Uterus (tissue), 4 donors: Measurements from ENCODE around the gene CDK5RAP3. TPM values are rescaled to one million over a fixed set of nuclear protein-coding genes. Genes with fewer than 3 reads are reported as not detected.
A peak's percentile ranks its signal among the peaks of the same experiment; 100 is the strongest.

Experiments used
- DNase-seq, 2 donors: peaks; one replicate each; pipeline ENCODE4 v3.0.0-alpha.2; 2019 to 2020
- H3K27ac ChIP-seq, 2 donors: fragments of 200-600 bp; sonication (generic); 1 replicate in 1 of 2; 2 replicates in 1 of 2; pipeline ENCODE4 v1.5.1; 2016 to 2018
- H3K27me3 ChIP-seq, 2 donors: fragments of 200-600 bp; sonication (generic); one replicate each; pipeline ENCODE4 v1.5.1; 2018 to 2019; ENCODE audit warnings: control low read depth in 1 of 2
- H3K36me3 ChIP-seq, 2 donors: fragments of 200-600 bp; sonication (generic); one replicate each; pipeline ENCODE4 v1.5.1; 2019; ENCODE audit warnings: control low read depth in 1 of 2
- H3K4me1 ChIP-seq, 2 donors: fragments of 200-600 bp; sonication (generic); one replicate each; pipeline ENCODE4 v1.5.1; 2018 to 2019; ENCODE audit warnings: control low read depth in 1 of 2
- H3K4me3 ChIP-seq, 2 donors: fragments of 200-600 bp; sonication (generic); 1 replicate in 1 of 2; 2 replicates in 1 of 2; pipeline ENCODE4 v1.5.1; 2018 to 2019; ENCODE audit warnings: mild to moderate bottlenecking in 1 of 2
- H3K9me3 ChIP-seq, 2 donors: fragments of 200-600 bp; sonication (generic); one replicate each; pipeline ENCODE4 v1.5.1; 2019; ENCODE audit warnings: control low read depth in 1 of 2
- POLR2A ChIP-seq, 2 donors: fragments of 450-650 bp; IDR thresholded peaks; one replicate each; pipeline ENCODE4 v1.6.1; 2016; ENCODE audit warnings: antibody characterized with exemption in 2 of 2, mild to moderate bottlenecking in 1 of 2, moderate library complexity in 1 of 2
- intact Hi-C: fragments of 100-400 bp; cut with DNase I; formaldehyde crosslinking; loops from one replicate; pipeline ENCODE4 v1.15.1; 2023; ENCODE audit warnings: low total_unique reads
- total RNA-seq, 4 donors: library from RNA; depleted of rRNA in 3 of 4; stranded (reverse); fragments of >200 nt in 3 of 4; gene quantifications; one replicate each; pipeline versions ENCODE4 v1.1.0 to v1.2.4, GENCODE V29; 2014 to 2023
- TF ChIP-seq, protein P1 (sequence below), 4 experiments: fragments of 200-600 bp in 2 of 4; fragments of 450-650 bp in 2 of 4; sonication (generic) in 2 of 4; IDR thresholded peaks; one replicate each; pipeline ENCODE4 v1.5.1; 2016 to 2019; ENCODE audit warnings: antibody characterized with exemption in 4 of 4, mild to moderate bottlenecking in 2 of 4, moderate library complexity in 1 of 4
- donor health status: DM: yes; HTN: yes; CAD: no.

CDK5RAP3 gene
- total RNA-seq, 4 donors from 2014 or later: 118 to 180 (median 146) TPM

DNA sequence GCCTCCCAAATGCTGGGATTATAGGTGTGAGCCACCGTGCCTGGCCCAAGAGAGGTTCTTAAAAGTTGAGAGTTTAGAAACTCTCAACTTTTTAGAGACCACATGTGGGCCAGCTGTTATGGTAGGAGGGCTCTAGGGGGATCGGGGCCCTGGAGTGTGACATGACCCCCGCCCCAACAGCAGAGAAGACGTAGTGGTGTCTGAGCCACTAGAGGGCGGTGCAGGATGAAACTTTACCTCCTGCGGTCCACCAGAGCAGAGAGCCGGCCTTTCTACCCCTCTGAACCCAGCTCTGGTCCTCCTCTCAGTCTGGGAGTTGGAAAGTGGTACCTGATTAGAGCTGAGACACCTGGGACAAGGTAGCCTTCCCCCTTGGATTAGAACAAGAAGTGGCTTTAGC is 7.4 kb downstream of the CDK5RAP3 start:
- Histone ChIP-seq H3K36me3 (no peaks in the 10 kb centered on the region), H3K27ac (no peak overlapping the region), H3K4me1 (no peaks in the 10 kb centered on the region), H3K4me3 (no peak overlapping the region), H3K9me3 (no peaks in the 10 kb centered on the region), H3K27me3 (no peaks in the 10 kb centered on the region)
- peak; percentile 36 to 45 for DNase-seq
- intact Hi-C loops: no loop called here
- no peak for TF ChIP-seq POLR2A (IDR thresholded peaks at IDR 0.05)
- TF ChIP-seq, protein P1, sequence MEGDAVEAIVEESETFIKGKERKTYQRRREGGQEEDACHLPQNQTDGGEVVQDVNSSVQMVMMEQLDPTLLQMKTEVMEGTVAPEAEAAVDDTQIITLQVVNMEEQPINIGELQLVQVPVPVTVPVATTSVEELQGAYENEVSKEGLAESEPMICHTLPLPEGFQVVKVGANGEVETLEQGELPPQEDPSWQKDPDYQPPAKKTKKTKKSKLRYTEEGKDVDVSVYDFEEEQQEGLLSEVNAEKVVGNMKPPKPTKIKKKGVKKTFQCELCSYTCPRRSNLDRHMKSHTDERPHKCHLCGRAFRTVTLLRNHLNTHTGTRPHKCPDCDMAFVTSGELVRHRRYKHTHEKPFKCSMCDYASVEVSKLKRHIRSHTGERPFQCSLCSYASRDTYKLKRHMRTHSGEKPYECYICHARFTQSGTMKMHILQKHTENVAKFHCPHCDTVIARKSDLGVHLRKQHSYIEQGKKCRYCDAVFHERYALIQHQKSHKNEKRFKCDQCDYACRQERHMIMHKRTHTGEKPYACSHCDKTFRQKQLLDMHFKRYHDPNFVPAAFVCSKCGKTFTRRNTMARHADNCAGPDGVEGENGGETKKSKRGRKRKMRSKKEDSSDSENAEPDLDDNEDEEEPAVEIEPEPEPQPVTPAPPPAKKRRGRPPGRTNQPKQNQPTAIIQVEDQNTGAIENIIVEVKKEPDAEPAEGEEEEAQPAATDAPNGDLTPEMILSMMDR (IDR thresholded peaks at IDR 0.05): peak; percentile 43 to 62 (median 48)

DNA sequence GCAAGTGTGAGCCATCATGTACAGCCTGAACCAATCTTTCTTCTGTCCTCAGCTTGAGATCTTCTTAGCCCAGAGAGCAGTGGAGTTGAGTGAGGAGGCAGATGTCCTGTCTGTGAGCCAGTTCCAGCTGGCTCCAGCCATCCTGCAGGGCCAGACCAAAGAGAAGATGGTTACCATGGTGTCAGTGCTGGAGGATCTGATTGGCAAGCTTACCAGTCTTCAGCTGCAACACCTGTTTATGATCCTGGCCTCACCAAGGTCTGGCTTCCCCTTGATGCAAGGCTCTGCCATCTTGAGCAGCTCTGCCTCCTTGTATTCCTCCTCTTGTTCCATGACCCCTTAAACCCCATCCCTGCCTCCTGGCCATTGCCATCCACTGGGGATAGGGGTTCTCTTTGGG is 9.6 kb downstream of the CDK5RAP3 start:
- no peaks in the 10 kb centered on the region for H3K36me3 ChIP-seq
- H3K4me1 ChIP-seq: no peaks in the 10 kb centered on the region
- intact Hi-C loops: no loop called here
- no peak overlapping the region for H3K27ac ChIP-seq
- H3K4me3 ChIP-seq: no peak overlapping the region
- no peak for DNase-seq
- TF ChIP-seq POLR2A (IDR thresholded peaks at IDR 0.05): no peak
- TF ChIP-seq, protein P1 (IDR thresholded peaks at IDR 0.05): no peak
- H3K27me3 ChIP-seq: no peaks in the 10 kb centered on the region
- H3K9me3 ChIP-seq: no peaks in the 10 kb centered on the region

DNA sequence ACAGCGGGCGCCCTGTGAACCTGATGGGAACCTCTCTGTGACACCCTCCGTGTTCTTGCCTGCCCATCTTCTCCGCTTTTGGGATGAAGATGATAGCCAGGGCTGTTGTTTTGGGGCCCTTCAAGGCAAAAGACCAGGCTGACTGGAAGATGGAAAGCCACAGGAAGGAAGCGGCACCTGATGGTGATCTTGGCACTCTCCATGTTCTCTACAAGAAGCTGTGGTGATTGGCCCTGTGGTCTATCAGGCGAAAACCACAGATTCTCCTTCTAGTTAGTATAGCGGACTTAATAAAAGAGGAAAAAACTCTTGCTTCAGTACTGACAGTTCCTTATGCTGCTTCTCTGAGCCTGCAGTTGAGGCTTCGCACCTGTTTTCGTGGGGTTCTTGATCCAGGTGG is 10.5 kb downstream of the CDK5RAP3 start:
- H3K27ac ChIP-seq: no peak overlapping the region
- H3K4me3 ChIP-seq: no peak overlapping the region
- H3K36me3 ChIP-seq: no peaks in the 10 kb centered on the region
- H3K4me1 ChIP-seq: no peaks in the 10 kb centered on the region
- intact Hi-C loops: no loop called here
- TF ChIP-seq, protein P1 (IDR thresholded peaks at IDR 0.05): no peak
- no peak for TF ChIP-seq POLR2A (IDR thresholded peaks at IDR 0.05)
- H3K9me3 ChIP-seq: no peaks in the 10 kb centered on the region
- DNase-seq: no peak
- H3K27me3 ChIP-seq: no peaks in the 10 kb centered on the region

DNA sequence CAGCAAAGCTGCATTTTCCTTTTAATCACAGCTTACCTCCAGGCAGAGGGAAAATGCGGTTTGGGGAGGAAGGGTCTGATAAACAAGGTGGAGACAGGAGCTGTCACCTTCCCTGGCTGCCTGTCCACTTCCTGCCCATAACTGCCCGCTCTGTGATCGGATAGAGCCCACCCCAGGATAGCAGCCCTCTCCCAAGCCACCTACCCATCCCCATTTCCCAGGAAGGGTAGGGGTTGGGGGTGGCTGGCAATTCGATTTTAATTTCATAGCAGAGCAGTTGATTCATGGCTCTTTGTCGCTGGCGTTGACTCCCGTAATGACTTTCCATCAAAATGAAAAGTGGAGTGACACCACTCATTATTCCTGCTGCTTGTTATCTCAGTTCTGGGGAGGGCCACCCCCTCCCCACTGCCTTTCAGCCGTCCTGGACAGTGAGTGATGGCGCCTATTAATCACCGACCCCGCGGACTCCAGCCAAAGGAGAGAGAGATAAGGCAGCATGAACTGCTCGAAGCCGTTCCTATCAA is 11.2 kb downstream of the CDK5RAP3 start:
- Histone ChIP-seq H3K4me1 (no peaks in the 10 kb centered on the region), H3K9me3 (no peaks in the 10 kb centered on the region), H3K4me3 (no peak overlapping the region), H3K27ac (no peak overlapping the region), H3K27me3 (no peaks in the 10 kb centered on the region), H3K36me3 (no peaks in the 10 kb centered on the region)
- intact Hi-C loops: no loop called here
- DNase-seq: no peak
- TF ChIP-seq, protein P1 (IDR thresholded peaks at IDR 0.05): no peak
- TF ChIP-seq POLR2A (IDR thresholded peaks at IDR 0.05): no peak

DNA sequence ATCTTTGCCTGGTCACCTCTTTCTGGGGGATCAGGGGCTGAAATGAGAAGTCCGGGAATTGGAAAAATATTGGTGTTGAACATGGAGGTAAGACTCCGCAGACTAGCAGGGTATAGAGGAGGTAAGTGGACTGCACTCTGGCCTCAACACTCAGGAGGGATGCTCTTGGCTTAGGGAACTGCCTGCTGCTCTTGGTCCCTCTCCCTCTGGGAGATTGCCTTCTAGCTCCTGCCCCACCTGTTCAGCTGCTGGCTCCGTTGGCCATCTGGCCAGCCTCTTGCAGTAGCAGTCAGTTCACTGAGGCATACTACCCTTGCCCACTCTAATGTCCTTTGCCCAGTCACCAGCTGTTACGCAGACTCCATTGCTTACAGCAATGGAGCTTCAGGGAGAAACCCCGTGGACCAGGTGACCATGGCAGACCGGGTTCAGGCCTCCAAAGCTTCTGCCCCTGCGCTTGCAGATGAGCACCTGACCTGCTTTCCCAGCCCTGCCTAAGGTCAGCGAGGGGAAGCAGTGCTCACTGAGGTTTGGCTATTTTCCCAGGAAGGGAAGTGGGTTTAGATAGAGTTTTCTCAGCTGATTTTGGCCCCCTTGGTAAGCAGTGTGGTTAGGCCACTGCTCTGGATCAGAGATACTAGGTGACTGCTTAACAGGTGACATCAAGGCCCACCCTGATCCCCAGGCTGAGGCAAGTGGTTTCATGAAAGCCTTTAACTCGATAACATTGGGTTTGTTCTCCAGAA is 11.9 kb downstream of the CDK5RAP3 start:
- Histone ChIP-seq H3K36me3 (no peaks in the 10 kb centered on the region), H3K27ac (no peak overlapping the region), H3K9me3 (no peaks in the 10 kb centered on the region), H3K4me3 (no peak overlapping the region), H3K4me1 (no peaks in the 10 kb centered on the region), H3K27me3 (no peaks in the 10 kb centered on the region)
- no peak for DNase-seq
- intact Hi-C loops: no loop called here
- TF ChIP-seq POLR2A (IDR thresholded peaks at IDR 0.05): no peak
- TF ChIP-seq, protein P1 (IDR thresholded peaks at IDR 0.05): no peak
